Measurements from ENCODE around the gene UBL3. TPM values are rescaled to one million over a fixed set of nuclear protein-coding genes. Genes with fewer than 3 reads are reported as not detected.

Gene UBL3
- polyA plus RNA-seq, 2 of the 4 experiments (the other 2 are of a cell fraction): 9.2 to 17.1 TPM

GRCh38 chr13:29752175-29752574 lies 98.2 kb downstream of the UBL3 start:
- Histone ChIP-seq H3K9me3 (no peaks in the 10 kb centered on the region), H3K27ac (no peak overlapping the region), H3K4me3 (no peak overlapping the region), H3K4me2 (no peak overlapping the region), H3K4me1 (peaks cover 9% of the 10 kb centered on the region)
- CTCF ChIA-PET: no interaction called here
- no peak for ATAC-seq
- no peak for FAIRE-seq
- 75% methylated on average over 4 of the region's 4 CpGs for WGBS (ENCODE audit: missing lambda C conversion rate)
- no peak for DNase-seq (ENCODE audit: low read depth in 1 of 2, low spot score in 1 of 2)
- POLR2A ChIA-PET: no interaction called here
- no peak for TF ChIP-seq KDM5A (IDR thresholded peaks at IDR 0.05)
- no peak for TF ChIP-seq BHLHE40 (IDR thresholded peaks at IDR 0.05; ENCODE audit: low read depth, low read length)
- TF ChIP-seq RARB (CRISPR knock-in tag; IDR thresholded peaks at IDR 0.05): no peak
- peak; percentile 37 for TF ChIP-seq MAFK (IDR thresholded peaks at IDR 0.05; ENCODE audit: partially characterized antibody)

DNA sequence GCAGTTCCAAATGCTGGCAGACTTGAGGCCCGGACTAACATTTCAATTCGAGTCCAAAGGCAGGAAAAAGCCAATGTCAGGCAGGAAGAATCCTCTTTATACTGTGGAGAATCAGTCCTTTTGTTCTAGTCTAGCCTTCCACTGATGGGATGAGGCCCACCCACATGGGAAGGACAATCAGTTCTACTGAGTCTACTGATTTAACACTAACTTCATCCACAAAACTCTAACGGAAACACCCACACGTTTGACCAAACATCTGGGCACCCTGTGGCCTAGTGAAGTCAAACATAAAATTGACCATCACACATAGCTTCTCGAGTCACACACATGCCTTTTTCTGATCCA lies 100.3 kb downstream of the UBL3 start:
- FAIRE-seq (no peak), DNase-seq (ENCODE audit: low read depth in 1 of 2, low spot score in 1 of 2) (no peak), ATAC-seq (no peak)
- ChIA-PET CTCF (no interaction called here), POLR2A (no interaction called here)
- Histone ChIP-seq H3K4me1 (peaks cover 9% of the 10 kb centered on the region), H3K4me2 (no peak overlapping the region), H3K4me3 (no peak overlapping the region), H3K27ac (no peak overlapping the region), H3K9me3 (no peaks in the 10 kb centered on the region)
- TF ChIP-seq, protein P1, sequence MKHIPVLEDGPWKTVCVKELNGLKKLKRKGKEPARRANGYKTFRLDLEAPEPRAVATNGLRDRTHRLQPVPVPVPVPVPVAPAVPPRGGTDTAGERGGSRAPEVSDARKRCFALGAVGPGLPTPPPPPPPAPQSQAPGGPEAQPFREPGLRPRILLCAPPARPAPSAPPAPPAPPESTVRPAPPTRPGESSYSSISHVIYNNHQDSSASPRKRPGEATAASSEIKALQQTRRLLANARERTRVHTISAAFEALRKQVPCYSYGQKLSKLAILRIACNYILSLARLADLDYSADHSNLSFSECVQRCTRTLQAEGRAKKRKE (CRISPR knock-in tag; IDR thresholded peaks at IDR 0.05; ENCODE audit: low read depth): no peak
- TF ChIP-seq CHD4 (IDR thresholded peaks at IDR 0.05; ENCODE audit: borderline replicate concordance) (no peak), BCL3 (IDR thresholded peaks at IDR 0.05) (no peak), RARB (CRISPR knock-in tag; IDR thresholded peaks at IDR 0.05) (no peak), JUN (IDR thresholded peaks at IDR 0.05) (no peak), TP53 (CRISPR knock-in tag; IDR thresholded peaks at IDR 0.05) (no peak), REST (IDR thresholded peaks at IDR 0.05) (no peak), SREBF2 (IDR thresholded peaks at IDR 0.05) (no peak)
- TF ChIP-seq, protein P2, sequence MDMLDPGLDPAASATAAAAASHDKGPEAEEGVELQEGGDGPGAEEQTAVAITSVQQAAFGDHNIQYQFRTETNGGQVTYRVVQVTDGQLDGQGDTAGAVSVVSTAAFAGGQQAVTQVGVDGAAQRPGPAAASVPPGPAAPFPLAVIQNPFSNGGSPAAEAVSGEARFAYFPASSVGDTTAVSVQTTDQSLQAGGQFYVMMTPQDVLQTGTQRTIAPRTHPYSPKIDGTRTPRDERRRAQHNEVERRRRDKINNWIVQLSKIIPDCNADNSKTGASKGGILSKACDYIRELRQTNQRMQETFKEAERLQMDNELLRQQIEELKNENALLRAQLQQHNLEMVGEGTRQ (IDR thresholded peaks at IDR 0.05): no peak
- 44% methylated on average over 5 of the region's 5 CpGs for WGBS (ENCODE audit: missing lambda C conversion rate)

GRCh38 chr13:29749401-29750182 lies 100.8 kb downstream of the UBL3 start:
- POLR2A ChIA-PET: no interaction called here
- no peaks in the 10 kb centered on the region for H3K9me3 ChIP-seq
- CTCF ChIA-PET: no interaction called here
- peaks cover 7% of the 10 kb centered on the region for H3K4me1 ChIP-seq
- no peak overlapping the region for H3K4me3 ChIP-seq
- no peak for FAIRE-seq
- ATAC-seq: no peak
- H3K4me2 ChIP-seq: no peak overlapping the region
- no peak overlapping the region for H3K27ac ChIP-seq
- DNase-seq (ENCODE audit: low read depth in 1 of 2, low spot score in 1 of 2): no peak
- WGBS (ENCODE audit: missing lambda C conversion rate): 61% methylated on average over 6 of the region's 6 CpGs
- TF ChIP-seq HOXB13 (CRISPR knock-in tag; IDR thresholded peaks at IDR 0.05; ENCODE audit: low read depth) (no peak), MYC (IDR thresholded peaks at IDR 0.05; ENCODE audit: borderline replicate concordance, low read length) (no peak), GATA3 (IDR thresholded peaks at IDR 0.05; ENCODE audit: borderline replicate concordance) (no peak), ESRRA (IDR thresholded peaks at IDR 0.05; ENCODE audit: borderline replicate concordance, low read length) (no peak), BHLHE40 (IDR thresholded peaks at IDR 0.05; ENCODE audit: low read depth, low read length) (no peak), NPAS2 (CRISPR knock-in tag; IDR thresholded peaks at IDR 0.05; ENCODE audit: borderline replicate concordance) (no peak), REST (IDR thresholded peaks at IDR 0.05) (no peak), ZNF302 (CRISPR knock-in tag; IDR thresholded peaks at IDR 0.05) (no peak)
- TF ChIP-seq, protein P3, sequence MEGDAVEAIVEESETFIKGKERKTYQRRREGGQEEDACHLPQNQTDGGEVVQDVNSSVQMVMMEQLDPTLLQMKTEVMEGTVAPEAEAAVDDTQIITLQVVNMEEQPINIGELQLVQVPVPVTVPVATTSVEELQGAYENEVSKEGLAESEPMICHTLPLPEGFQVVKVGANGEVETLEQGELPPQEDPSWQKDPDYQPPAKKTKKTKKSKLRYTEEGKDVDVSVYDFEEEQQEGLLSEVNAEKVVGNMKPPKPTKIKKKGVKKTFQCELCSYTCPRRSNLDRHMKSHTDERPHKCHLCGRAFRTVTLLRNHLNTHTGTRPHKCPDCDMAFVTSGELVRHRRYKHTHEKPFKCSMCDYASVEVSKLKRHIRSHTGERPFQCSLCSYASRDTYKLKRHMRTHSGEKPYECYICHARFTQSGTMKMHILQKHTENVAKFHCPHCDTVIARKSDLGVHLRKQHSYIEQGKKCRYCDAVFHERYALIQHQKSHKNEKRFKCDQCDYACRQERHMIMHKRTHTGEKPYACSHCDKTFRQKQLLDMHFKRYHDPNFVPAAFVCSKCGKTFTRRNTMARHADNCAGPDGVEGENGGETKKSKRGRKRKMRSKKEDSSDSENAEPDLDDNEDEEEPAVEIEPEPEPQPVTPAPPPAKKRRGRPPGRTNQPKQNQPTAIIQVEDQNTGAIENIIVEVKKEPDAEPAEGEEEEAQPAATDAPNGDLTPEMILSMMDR (IDR thresholded peaks at IDR 0.05): no peak
